Mesenchymal stem cell (in vitro differentiated cells and primary cell): Measurements from ENCODE around the gene RUNX3.

Source experiments
- DNase-seq: peaks from one replicate; pipeline ENCODE4 v3.0.0-alpha.2; 2013
- H2AFZ ChIP-seq: one replicate; pipeline ENCODE4 v1.6.1; 2013; ENCODE audit warnings: low read depth, mild to moderate bottlenecking, control low read depth, inconsistent platforms, low read length, moderate library complexity
- H2AK5ac ChIP-seq: 2 replicates; pipeline ENCODE4 v1.6.1; 2013; ENCODE audit warnings: low read length, moderate library complexity, mild to moderate bottlenecking, inconsistent platforms; ENCODE audit not compliant: severe bottlenecking
- H2BK120ac ChIP-seq: one replicate; pipeline ENCODE4 v1.6.1; 2013; ENCODE audit warnings: low read depth, mild to moderate bottlenecking, inconsistent platforms, low read length, moderate library complexity
- H2BK12ac ChIP-seq, 2 experiments: one replicate each; pipeline ENCODE4 v1.6.1; 2013; ENCODE audit warnings: inconsistent platforms in 2 of 2, low read length in 2 of 2, mild to moderate bottlenecking in 2 of 2, moderate library complexity in 2 of 2, control low read depth in 1 of 2
- H2BK15ac ChIP-seq: one replicate; pipeline ENCODE4 v1.6.1; 2013; ENCODE audit warnings: mild to moderate bottlenecking, low read depth, inconsistent platforms; ENCODE audit not compliant: poor library complexity, severe bottlenecking
- H2BK5ac ChIP-seq: 2 replicates; pipeline ENCODE4 v1.6.1; 2013; ENCODE audit warnings: low read depth, mild to moderate bottlenecking, low read length, control low read depth, inconsistent platforms; ENCODE audit not compliant: poor library complexity, severe bottlenecking
- H3K14ac ChIP-seq, 2 experiments: one replicate each; pipeline ENCODE4 v1.6.1; 2013; ENCODE audit warnings: inconsistent platforms in 2 of 2, low read length in 2 of 2, control low read depth in 1 of 2, mild to moderate bottlenecking in 1 of 2, moderate library complexity in 1 of 2
- H3K18ac ChIP-seq, 2 experiments: one replicate each; pipeline ENCODE4 v1.6.1; 2013; ENCODE audit warnings: inconsistent platforms in 2 of 2, low read length in 2 of 2, control low read depth in 1 of 2, low read depth in 1 of 2, mild to moderate bottlenecking in 1 of 2
- H3K23ac ChIP-seq, 2 experiments: one replicate each; pipeline ENCODE4 v1.6.1; 2013; ENCODE audit warnings: inconsistent platforms in 2 of 2, low read length in 2 of 2, mild to moderate bottlenecking in 2 of 2, moderate library complexity in 2 of 2, control low read depth in 1 of 2
- H3K27ac ChIP-seq: 2 replicates; pipeline ENCODE4 v1.5.1; 2013; ENCODE audit warnings: mild to moderate bottlenecking, moderate library complexity, low read length, control low read depth, inconsistent platforms; ENCODE audit not compliant: poor library complexity, severe bottlenecking
- H3K27me3 ChIP-seq, 2 experiments: 2 replicates each; pipeline versions ENCODE4 v1.6.1 to v1.7.0; 2013; ENCODE audit warnings: low read length in 2 of 2, mild to moderate bottlenecking in 2 of 2, moderate library complexity in 2 of 2, control low read depth in 1 of 2, inconsistent platforms in 1 of 2; ENCODE audit not compliant: control insufficient read depth in 1 of 2, insufficient read depth in 1 of 2
- H3K36me3 ChIP-seq, 2 experiments: 2 replicates each; pipeline versions ENCODE4 v1.6.1 to v1.7.0; 2013; ENCODE audit warnings: low read length in 2 of 2, control low read depth in 1 of 2, inconsistent platforms in 1 of 2, low read depth in 1 of 2, mild to moderate bottlenecking in 1 of 2; ENCODE audit not compliant: insufficient read depth in 2 of 2, control insufficient read depth in 1 of 2
- H3K4ac ChIP-seq, 2 experiments: one replicate each; pipeline ENCODE4 v1.6.1; 2013; ENCODE audit warnings: inconsistent platforms in 2 of 2, low read length in 2 of 2, mild to moderate bottlenecking in 2 of 2, moderate library complexity in 2 of 2, control low read depth in 1 of 2, low read depth in 1 of 2
- H3K4me1 ChIP-seq: 2 replicates; pipeline ENCODE4 v1.6.1; 2013; ENCODE audit warnings: low read depth, low read length, control low read depth; ENCODE audit not compliant: control insufficient read depth, insufficient read depth
- H3K4me2 ChIP-seq: 2 replicates; pipeline ENCODE4 v1.6.1; 2013; ENCODE audit warnings: low read length, mild to moderate bottlenecking, inconsistent platforms; ENCODE audit not compliant: poor library complexity, severe bottlenecking
- H3K4me3 ChIP-seq, 2 experiments: 2 replicates each; pipeline versions ENCODE4 v1.5.1 to v1.7.0; 2013; ENCODE audit warnings: low read length in 2 of 2, mild to moderate bottlenecking in 2 of 2, control low read depth in 1 of 2, low read depth in 1 of 2; ENCODE audit not compliant: insufficient read depth in 1 of 2
- H3K79me1 ChIP-seq: replicated peaks from 2 replicates; pipeline ENCODE4 v1.6.1; 2013; ENCODE audit warnings: mild to moderate bottlenecking, control low read depth, low read length, inconsistent platforms; ENCODE audit not compliant: poor library complexity, severe bottlenecking
- H3K9ac ChIP-seq: 2 replicates; pipeline ENCODE4 v1.7.0; 2013; ENCODE audit warnings: mild to moderate bottlenecking, low read length, moderate library complexity
- H3K9me3 ChIP-seq: 2 replicates; pipeline ENCODE4 v1.7.0; 2013; ENCODE audit warnings: mild to moderate bottlenecking, low read length; ENCODE audit not compliant: control insufficient read depth
- H4K8ac ChIP-seq: one replicate; pipeline ENCODE4 v1.6.1; 2013; ENCODE audit warnings: inconsistent platforms, mild to moderate bottlenecking, low read length, moderate library complexity
- H4K91ac ChIP-seq: one replicate; pipeline ENCODE4 v1.6.1; 2013; ENCODE audit warnings: mild to moderate bottlenecking, low read length, inconsistent platforms
- WGBS: methylation state at CpG from one replicate; pipeline ENCODE4 v1.1.7; 2013; ENCODE audit warnings: mixed read lengths; 5-methylcytosine and 5-hydroxymethylcytosine counted together

Gene RUNX3

DNA sequence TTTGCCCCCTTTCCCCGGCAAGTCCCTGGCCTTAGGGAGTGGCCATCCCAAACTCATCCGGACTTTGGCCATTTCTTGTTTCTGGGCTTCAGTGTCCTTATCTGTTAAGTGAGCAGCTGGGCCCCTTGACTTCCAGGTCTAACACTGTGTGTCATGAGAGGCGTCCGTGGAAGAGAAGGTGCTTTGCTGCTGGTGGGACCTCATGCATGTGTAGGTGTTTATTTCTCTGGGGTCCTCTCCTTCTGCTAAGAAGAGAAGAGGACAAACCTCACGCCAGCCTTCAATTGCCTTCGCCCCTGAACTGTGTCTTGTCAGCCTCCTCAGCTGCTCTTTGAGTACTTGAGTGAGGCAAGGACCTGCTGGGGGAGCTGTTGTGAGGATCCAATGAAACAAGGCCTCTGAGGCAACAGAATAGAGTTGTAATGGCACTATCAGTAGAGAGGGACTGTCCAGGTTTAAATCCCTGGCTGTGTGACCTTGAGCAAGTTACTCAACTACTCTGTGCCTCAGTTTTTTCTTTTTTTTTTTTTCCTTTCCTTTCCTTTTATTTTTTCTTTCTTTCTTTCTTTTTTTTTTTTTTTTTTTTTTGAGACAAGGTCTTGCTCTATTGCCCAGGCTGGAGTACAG lies 72.5 kb downstream of the RUNX3 start:
- Histone ChIP-seq H3K27ac (no peak overlapping the region), H3K4ac (no peak overlapping the region), H3K18ac (no peak overlapping the region), H3K23ac (no peak overlapping the region), H2BK15ac (no peak overlapping the region), H3K4me3 (no peak overlapping the region), H3K9me3 (no peaks in the 10 kb centered on the region), H3K36me3 (no peaks in the 10 kb centered on the region), H2BK120ac (no peak overlapping the region), H3K4me2 (no peak overlapping the region), H2BK5ac (no peak overlapping the region), H2AK5ac (no peak overlapping the region), H2BK12ac (no peak overlapping the region), H3K79me1 (no peaks in the 10 kb centered on the region), H3K9ac (no peak overlapping the region), H4K8ac (no peak overlapping the region), H3K14ac (no peak overlapping the region), H4K91ac (no peak overlapping the region), H2AFZ (no peak overlapping the region), H3K27me3 (peaks cover 18 to 34% of the 10 kb centered on the region in 2 experiments), H3K4me1 (no peaks in the 10 kb centered on the region)
- 85% methylated on average over 6 of the region's 6 CpGs for WGBS
- DNase-seq, result peak; percentile 28

DNA sequence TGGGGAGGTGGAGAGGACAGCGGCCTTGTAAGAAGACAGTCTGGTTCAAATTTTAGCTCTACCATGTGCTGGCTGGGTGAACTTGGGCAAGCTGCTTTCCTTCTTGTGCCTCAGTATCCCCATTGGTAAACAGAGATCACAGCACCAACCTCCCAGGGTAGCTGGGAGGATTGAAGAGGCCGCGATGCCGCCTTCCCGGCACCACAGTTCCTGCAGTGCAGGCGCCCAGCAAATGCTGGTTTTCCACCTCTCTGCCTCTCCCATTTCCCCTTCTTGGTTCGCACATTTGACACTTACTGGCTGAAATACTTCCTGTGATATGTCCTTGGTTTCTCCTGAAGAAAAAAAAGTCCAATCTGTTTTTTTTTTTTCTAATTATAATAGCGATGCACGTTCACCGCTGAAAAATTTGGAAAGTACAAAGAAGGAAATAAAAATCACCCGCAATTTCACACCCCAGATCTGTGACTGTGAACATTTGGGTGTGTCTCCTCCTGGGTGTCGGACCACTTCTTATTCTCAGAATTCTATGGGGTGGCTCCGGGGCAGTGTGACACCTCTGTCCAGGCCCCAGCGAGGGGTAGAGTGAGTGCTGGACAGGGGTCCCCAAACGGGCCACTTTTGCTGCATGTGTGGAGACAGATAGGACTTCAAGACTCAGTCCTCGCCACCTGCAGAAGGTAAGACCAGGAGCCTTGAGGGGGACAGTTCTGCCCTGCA lies 73.1 kb downstream of the RUNX3 start:
- Histone ChIP-seq H3K4me1 (no peaks in the 10 kb centered on the region), H3K27me3 (peaks cover 16 to 27% of the 10 kb centered on the region in 2 experiments), H3K79me1 (no peaks in the 10 kb centered on the region), H4K8ac (no peak overlapping the region), H3K14ac (no peak overlapping the region), H2AFZ (no peak overlapping the region), H2BK120ac (no peak overlapping the region), H4K91ac (no peak overlapping the region), H3K9ac (no peak overlapping the region), H2BK5ac (no peak overlapping the region), H2BK12ac (no peak overlapping the region), H3K9me3 (no peaks in the 10 kb centered on the region), H3K4me2 (no peak overlapping the region), H3K4ac (no peak overlapping the region), H2AK5ac (no peak overlapping the region), H2BK15ac (no peak overlapping the region), H3K27ac (no peak overlapping the region), H3K4me3 (no peak overlapping the region), H3K23ac (no peak overlapping the region), H3K18ac (no peak overlapping the region), H3K36me3 (no peaks in the 10 kb centered on the region)
- DNase-seq, result no peak
- WGBS, result 88% methylated on average over 16 of the region's 16 CpGs

DNA sequence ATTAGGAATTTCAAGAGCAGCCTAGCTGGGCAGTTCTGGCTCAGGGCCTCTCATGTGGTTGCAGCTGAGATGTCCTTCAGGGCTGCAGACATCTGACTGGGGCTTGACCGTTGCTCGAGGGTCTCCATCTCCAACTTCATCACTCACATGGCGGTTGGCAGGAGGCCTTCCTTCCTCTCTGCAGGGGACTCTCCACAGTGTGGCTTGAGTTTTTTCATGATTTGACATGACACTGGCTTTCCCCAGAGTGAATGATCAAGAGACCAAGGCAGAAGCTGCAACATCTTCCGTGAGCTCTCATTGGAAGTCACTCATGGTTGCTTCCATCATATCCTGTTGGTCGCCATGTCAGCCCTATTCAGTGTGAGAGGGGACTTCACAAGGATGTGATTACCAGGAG lies 74.6 kb downstream of the RUNX3 start:
- H2AFZ ChIP-seq, result no peak overlapping the region

DNA sequence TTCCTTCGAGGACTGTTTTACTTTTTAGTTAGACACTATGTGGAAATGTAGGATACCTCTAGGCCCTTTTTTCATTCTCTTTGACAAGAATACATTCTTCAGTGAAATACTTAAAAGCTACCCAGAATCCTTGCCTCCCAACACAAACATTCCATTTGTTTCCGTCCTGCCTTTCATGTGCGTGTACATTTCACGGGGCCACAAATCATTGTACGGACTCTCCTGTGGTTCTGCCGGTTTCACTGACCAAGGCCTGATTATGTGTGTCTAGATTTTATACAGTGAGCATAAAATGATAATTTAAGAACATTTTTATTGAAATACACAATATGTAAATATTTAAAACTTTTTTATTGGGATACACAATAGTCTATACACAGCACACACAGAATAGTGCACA lies 76.4 kb downstream of the RUNX3 start:
- Histone ChIP-seq H3K4ac (no peak overlapping the region), H2BK5ac (no peak overlapping the region), H2AK5ac (no peak overlapping the region), H3K79me1 (no peaks in the 10 kb centered on the region), H2BK120ac (no peak overlapping the region), H4K8ac (no peak overlapping the region), H2BK12ac (no peak overlapping the region), H3K4me2 (no peak overlapping the region), H3K4me1 (peaks cover 4% of the 10 kb centered on the region), H3K27ac (no peak overlapping the region), H3K9me3 (no peaks in the 10 kb centered on the region), H2BK15ac (no peak overlapping the region), H3K14ac (no peak overlapping the region), H3K36me3 (no peaks in the 10 kb centered on the region), H3K4me3 (no peak overlapping the region), H3K27me3 (peaks cover 0 to 6% of the 10 kb centered on the region in 2 experiments), H3K9ac (no peak overlapping the region), H3K23ac (no peak overlapping the region), H3K18ac (no peak overlapping the region), H2AFZ (no peak overlapping the region), H4K91ac (no peak overlapping the region)
- WGBS, result 73% methylated on average over 4 of the region's 6 CpGs
- no peak for DNase-seq

More for the DNA sequence above, 74.6 kb downstream of the RUNX3 start:
- Histone ChIP-seq H3K27me3 (peaks cover under 1 to 13% of the 10 kb centered on the region in 2 experiments), H2BK5ac (no peak overlapping the region), H2BK12ac (no peak overlapping the region), H3K23ac (no peak overlapping the region), H4K91ac (no peak overlapping the region), H2BK15ac (no peak overlapping the region), H4K8ac (no peak overlapping the region), H3K9ac (no peak overlapping the region), H3K4me3 (no peak overlapping the region), H3K4me1 (no peaks in the 10 kb centered on the region), H3K18ac (no peak overlapping the region), H2AK5ac (no peak overlapping the region), H3K4me2 (no peak overlapping the region), H3K36me3 (no peaks in the 10 kb centered on the region), H2BK120ac (no peak overlapping the region), H3K14ac (no peak overlapping the region), H3K9me3 (no peaks in the 10 kb centered on the region), H3K79me1 (no peaks in the 10 kb centered on the region), H3K4ac (no peak overlapping the region), H3K27ac (no peak overlapping the region)
- WGBS, result 90% methylated on average over 4 of the region's 5 CpGs
- no peak for DNase-seq
